Activated naive CD4-positive, alpha-beta T cell (primary cell): ENCODE results near the gene CLEC18C.
"Not testable (repeated sequence)": the region's sequence is repeated elsewhere in the genome, so short reads cannot be mapped to it uniquely, and the experiment has no call there.

Source experiments
- DNase-seq, 4 experiments: peaks; one replicate each; lab custom pipeline; 2025; lab: John Stamatoyannopoulos, UW

The CLEC18C gene

GRCh38 chr16:70173212-70173837 is at the start of gene CLEC18C:
Gene CLEC18C (plus strand): TSS chr16:70173787. CDS start chr16:70174279, 492 bp downstream.
- DNase-seq, result not testable (repeated sequence)

DNA sequence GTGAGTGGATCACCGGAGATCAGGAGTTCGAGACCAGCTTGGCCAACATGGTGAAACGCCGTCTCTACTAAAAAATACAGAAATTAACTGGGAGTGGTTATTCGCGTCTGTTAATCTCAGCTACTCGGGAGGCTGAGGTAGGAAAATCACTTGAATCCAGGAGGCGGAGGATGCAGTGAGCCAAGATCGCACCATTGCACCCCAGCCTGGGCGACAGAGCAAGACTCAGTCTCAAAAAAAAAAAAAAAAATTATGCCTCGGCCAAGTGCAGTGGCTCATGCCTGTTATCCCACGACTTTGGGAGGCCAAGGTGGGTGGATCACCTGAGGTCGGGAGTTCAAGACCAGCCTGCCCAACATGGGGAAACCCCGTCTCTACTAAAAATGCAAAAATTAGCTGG is 49.8 kb upstream of the CLEC18C start:
- not testable (repeated sequence) for DNase-seq

GRCh38 chr16:70126226-70126625 is 47.4 kb upstream of the CLEC18C start:
- not testable (repeated sequence) for DNase-seq

DNA sequence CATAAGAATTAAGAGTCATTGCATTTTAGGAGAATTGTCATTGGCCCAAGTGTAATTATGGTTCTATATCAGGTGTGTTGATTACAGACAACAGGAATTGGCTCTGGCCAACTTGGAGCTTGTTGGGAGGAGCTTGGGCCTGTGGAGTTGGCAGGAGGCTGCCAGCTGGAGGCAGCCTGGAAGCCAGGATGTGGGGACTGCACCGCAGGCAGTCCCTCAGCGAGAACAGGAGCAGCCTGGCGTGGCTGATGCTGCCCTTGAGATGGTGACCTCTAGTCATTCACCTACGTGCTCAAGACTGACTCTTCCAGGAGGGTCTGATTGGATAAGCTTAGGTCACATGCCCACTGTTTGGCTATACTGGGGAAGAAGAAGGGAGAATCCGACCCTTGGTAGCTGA is 45.9 kb upstream of the CLEC18C start:
- DNase-seq, result not testable (repeated sequence)

DNA sequence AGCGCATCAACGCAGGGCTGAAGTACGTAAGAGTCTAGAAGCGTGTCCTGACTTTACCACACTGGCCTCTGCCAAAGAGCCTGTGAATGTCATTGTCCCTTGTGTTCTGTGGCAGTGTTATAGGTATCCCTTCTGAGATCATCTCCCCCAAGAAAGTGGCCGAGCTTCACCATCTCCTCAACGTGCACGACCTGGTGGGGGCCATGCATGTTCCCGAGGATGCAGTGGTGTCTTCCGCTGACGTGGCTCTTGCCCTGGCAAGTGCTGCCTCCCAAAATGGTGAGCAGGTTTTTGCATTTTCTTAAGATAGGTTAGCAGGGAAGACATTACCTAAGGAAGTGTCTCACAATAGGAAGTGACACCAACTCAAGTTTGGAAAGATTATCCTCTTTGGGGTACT is 44.7 kb upstream of the CLEC18C start:
- DNase-seq, result not testable (repeated sequence)

- not testable (repeated sequence) for DNase-seq
These were observed 37.8 kb upstream of the CLEC18C start for GRCh38 chr16:70135796-70136195.

- DNase-seq, result not testable (repeated sequence)
These were observed 37.0 kb upstream of the CLEC18C start for GRCh38 chr16:70136595-70136994.

GRCh38 chr16:70142739-70143138 is 30.8 kb upstream of the CLEC18C start:
- not testable (repeated sequence) for DNase-seq

- not testable (repeated sequence) for DNase-seq
These were observed 30.2 kb upstream of the CLEC18C start for GRCh38 chr16:70143231-70143895.

DNA sequence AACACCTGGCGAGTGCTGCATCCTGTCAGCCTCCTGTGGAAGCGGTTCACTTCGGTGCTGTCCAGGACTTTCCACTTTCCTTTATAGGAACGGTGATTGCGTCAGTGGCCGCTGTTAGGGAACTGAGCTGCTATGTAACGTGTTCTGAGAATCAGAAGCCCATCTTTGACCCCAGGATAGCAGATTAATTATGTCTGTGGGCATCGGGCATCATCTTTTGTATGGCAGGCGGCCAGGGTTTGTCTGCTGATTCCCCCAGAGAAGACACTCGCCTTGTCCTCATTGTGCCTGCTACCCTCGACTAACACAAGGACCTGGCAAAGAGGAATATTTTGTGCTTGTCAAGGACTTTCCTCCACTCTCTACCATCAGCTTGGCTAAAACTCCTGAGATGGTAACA is 25.7 kb upstream of the CLEC18C start:
- not testable (repeated sequence) for DNase-seq

- not testable (repeated sequence) for DNase-seq
These were observed 25.1 kb upstream of the CLEC18C start for GRCh38 chr16:70148453-70148852.

DNA sequence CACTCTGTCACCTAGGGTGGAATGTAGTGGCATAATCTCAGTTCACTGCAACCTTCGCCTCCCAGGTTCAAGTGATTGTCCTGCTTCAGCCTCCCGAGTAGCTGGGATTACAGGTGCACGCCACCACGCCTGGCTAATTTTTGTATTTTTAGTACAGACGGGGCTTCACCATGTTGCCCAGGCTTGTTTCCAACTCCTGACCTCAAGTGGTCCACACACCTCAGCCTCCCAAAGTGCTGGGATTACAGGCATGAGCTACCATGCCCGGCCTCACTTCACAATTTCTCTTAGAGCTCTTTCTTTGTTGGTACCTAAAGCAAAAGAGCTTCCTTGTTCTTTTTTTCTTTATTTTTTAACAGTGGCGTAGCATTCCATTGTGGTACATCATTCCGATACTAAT is 24.3 kb upstream of the CLEC18C start:
- not testable (repeated sequence) for DNase-seq

DNA sequence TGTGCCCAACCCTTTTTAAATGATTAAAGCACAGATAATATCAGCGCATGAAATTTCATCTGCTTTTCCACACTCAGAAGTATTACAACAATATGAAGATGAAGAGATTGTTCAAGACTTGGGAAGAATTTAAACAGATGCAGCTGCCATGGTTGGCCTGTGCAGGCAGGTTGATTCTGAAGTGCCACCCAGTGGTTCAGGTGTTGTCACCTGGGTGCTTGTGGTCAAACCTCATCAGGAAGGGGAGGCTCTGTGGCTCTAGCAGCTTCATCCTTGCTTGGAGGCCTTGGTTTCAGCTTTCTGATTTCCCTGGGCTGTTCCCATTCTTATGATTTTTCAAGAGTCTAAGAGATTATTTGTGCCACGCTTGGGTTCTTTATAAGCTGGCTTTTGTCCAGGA is 22.2 kb upstream of the CLEC18C start:
- no peak for DNase-seq

- no peak for DNase-seq
These were observed 21.6 kb upstream of the CLEC18C start for GRCh38 chr16:70151941-70152509.

GRCh38 chr16:70152578-70153302 is 20.8 kb upstream of the CLEC18C start:
- no peak for DNase-seq

DNA sequence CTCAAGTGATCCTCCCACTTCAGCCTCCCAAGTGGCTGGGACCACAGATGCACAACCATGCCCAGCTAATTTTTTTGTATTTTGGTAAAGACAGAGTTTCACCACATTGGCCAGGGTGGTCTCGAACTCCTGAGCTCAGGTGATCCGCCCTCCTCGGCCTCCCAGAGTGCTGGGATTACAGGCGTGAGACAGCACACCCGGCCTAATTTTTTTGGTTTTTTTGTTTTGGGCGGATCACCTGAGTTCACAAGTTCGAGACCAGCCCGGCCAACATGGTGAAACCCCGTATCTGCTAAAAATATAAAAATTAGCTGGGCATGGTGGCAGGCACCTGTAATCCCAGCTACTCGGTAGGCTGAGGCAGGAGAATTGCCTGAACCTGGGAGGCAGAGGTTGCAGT is 18.9 kb upstream of the CLEC18C start:
- not testable (repeated sequence) for DNase-seq

DNA sequence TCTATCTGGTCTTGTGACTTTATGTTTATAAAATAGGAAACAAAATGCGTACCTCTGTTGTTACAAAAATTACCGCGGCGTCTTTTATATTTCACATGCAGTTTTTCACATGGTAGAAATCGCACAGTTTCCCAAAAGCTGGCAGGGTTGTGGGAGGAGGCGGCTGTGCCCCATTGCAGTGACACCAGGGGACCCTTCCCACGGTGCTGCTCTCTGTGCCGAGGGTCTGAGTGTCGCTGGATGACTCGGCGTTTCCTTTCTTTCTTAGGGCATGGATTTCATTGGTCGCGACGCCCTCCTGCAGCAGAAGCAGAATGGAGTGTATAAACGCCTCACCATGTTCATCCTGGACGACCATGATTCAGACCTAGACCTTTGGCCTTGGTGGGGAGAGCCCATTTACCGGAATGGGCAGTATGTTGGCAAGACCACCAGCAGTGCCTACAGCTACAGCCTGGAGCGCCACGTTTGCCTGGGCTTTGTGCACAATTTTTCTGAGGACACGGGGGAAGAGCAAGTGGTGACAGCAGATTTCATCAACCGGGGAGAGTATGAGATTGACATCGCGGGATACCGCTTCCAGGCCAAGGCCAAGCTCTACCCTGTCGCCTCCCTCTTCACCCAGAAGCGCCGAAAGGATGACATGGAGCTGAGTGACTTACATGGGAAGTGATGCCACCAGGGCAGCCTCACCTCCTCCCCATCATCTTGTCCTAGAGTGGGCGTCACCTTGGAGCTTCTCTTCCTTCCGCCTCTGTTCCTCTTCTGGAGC is 17.2 kb upstream of the CLEC18C start:
- no peak for DNase-seq

- DNase-seq, result no peak
These were observed 16.5 kb upstream of the CLEC18C start for GRCh38 chr16:70157105-70157476.

DNA sequence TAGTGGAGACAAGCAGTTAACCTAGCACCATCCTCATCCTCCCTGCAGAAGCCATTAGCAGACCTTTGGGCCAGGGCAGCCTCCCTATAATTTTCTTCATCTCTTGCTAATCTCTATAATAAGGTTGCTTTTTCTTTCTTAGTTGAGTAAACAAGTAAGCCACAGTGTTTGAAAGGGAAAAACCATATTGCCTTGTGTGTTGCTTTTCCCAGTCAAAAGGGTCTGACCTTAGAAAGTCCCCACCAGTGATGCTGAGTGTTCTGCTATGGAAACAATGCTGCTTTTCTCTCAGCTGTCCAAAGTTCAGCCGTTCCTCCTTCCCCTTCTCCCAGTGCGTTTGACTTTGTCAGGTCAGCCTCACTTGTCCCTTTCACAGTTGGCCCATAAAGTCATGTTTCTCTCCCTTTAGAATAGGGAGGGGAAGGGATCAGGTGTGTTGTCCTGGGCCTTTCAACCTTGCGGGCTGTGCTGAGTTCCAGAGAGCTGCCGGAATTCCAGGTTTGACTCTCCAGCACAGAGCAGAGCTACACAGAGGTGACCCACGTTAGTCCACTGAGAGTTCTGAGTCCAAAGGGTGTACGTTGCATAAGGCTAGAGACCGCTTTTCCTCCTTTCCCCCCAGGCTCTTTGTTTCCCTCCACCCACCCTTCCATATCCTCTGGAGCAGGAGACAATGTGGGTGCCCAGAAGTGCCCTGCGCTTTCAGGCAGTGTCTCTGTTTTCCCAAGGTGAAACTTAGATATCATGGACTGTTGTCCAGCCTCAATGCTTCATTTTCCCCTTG is 15.9 kb upstream of the CLEC18C start:
- DNase-seq, result no peak

DNA sequence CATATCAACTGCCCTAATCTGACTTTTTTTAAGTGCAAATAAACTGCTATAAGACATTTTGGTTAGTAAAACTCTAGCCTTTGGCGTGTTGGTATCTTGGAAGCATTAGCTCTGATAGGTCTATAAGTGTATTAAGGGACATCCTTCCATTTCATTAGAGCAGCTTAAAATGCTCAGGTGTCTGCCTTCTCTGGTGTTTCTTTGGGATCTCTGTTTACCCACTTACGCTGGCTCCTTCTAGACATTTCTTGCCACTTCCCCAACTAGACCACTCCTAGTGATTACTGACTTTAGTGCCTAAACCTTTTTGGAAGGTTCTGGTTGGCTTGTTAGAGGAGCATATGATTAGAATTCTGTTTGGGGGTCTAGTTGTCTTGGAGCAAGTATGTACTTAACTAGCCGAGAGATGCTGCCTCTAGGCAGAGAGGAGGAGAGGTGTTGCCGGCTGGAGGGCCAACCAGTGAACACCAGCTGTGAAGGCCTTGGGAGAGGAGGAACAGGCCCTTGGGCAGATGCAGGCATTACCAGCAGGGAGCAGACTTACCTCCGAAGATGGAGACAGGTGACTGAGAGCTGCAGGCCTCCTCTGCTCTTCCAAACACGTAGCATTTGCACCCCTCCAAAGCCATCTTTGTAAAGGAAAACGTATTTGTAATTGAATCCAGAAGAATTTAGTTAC is 15.2 kb upstream of the CLEC18C start:
- DNase-seq, result no peak
